NB4 (cell line): Measurements from ENCODE around the gene SRSF12.

Source experiments
- DNase-seq: peaks from one replicate; pipeline ENCODE4 v3.0.0; 2010; ENCODE audit warnings: low read depth
- H3K4me3 ChIP-seq: one replicate; pipeline ENCODE4 v1.5.1; 2011; ENCODE audit warnings: mild to moderate bottlenecking, low read depth, low read length, moderate library complexity
- MAX ChIP-seq: IDR thresholded peaks from 2 replicates; pipeline ENCODE4 v1.6.1; 2011; ENCODE audit warnings: low read depth, low read length
- MYC ChIP-seq: IDR thresholded peaks from 2 replicates; pipeline ENCODE4 v1.6.1; 2011; ENCODE audit warnings: low read depth, low read length
- POLR2A ChIP-seq: IDR thresholded peaks from 2 replicates; pipeline ENCODE4 v1.6.1; 2011; ENCODE audit warnings: mild to moderate bottlenecking; ENCODE audit not compliant: insufficient read length; ENCODE audit errors: extremely low read depth
- TF ChIP-seq, protein P1 (sequence below): IDR thresholded peaks from one replicate; pipeline ENCODE4 v1.5.1; 2012; ENCODE audit warnings: low read depth, low read length

Gene SRSF12

DNA sequence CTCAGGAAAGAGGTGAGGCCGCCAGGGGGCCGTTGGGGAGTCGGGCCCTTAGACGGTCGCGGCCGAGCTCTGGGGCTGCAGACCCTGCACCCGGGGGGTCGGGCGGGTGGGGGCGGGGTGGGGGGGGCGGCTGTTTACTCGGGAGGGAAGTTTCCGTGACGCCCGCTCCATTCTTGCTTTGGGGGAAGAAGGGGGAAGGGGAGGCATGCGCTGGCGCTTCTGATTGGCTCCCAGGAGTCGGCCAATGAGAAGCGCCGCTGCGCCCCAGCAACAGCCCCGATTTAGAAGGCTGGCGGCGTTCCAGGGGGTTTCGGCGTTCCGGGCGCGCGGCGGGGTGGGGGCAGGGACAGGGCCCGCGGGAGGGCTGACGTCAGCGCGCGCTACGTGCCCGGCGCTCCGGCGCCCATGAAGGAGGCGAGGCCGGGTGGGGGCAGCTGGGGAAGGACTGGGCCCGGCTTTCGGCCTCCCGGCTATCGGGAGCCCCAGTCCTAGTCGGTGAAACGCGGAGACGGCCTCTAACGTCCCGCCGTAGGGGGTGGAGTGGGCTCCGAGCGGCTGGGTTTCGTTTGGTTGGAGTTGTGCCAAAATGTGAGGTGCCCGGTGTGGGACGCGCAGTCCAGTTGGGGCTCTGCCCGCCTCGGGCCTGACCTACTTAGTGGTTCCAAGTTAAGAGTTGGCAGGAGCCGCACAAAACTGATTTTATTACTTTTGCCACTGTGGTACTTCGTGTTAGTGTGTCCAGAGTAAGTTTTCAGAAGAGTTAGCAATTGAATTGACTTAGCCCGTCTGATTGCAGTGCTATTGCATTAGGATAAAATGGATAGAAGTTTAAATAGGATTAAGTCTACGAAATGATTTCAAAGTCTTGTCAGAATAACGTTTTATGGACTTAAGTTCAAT lies 36.2 kb downstream of the SRSF12 start:
- peak overlapping the region; percentile 87 for H3K4me3 ChIP-seq
- peak; percentile 98 for DNase-seq
- peak; percentile 30 for TF ChIP-seq POLR2A
- TF ChIP-seq, protein P1, sequence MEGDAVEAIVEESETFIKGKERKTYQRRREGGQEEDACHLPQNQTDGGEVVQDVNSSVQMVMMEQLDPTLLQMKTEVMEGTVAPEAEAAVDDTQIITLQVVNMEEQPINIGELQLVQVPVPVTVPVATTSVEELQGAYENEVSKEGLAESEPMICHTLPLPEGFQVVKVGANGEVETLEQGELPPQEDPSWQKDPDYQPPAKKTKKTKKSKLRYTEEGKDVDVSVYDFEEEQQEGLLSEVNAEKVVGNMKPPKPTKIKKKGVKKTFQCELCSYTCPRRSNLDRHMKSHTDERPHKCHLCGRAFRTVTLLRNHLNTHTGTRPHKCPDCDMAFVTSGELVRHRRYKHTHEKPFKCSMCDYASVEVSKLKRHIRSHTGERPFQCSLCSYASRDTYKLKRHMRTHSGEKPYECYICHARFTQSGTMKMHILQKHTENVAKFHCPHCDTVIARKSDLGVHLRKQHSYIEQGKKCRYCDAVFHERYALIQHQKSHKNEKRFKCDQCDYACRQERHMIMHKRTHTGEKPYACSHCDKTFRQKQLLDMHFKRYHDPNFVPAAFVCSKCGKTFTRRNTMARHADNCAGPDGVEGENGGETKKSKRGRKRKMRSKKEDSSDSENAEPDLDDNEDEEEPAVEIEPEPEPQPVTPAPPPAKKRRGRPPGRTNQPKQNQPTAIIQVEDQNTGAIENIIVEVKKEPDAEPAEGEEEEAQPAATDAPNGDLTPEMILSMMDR = no peak
- TF ChIP-seq MAX = no peak; the same call in 1 of the 2 replicates
- peak; percentile 43; the same call in 1 of the 2 replicates for TF ChIP-seq MYC

- TF ChIP-seq, protein P1 = no peak
- TF ChIP-seq MAX (no peak), MYC (no peak), POLR2A (no peak)
- no peak for DNase-seq
These were observed 36.8 kb downstream of the SRSF12 start for GRCh38 chr6:89081129-89081422.

GRCh38 chr6:89080281-89081128 lies 37.4 kb downstream of the SRSF12 start, which contains the start of gene PNRC1:
PNRC1 (plus strand) TSS chr6:89080751; CDS start chr6:89080895, 144 bp downstream.
- peak within 1 kb of the TSS; percentile 87 for H3K4me3 ChIP-seq
- peak; percentile 100 for DNase-seq

More at GRCh38 chr6:89081129-89081422, 36.8 kb downstream of the SRSF12 start:
- peak overlapping the region; percentile 87 for H3K4me3 ChIP-seq

DNA sequence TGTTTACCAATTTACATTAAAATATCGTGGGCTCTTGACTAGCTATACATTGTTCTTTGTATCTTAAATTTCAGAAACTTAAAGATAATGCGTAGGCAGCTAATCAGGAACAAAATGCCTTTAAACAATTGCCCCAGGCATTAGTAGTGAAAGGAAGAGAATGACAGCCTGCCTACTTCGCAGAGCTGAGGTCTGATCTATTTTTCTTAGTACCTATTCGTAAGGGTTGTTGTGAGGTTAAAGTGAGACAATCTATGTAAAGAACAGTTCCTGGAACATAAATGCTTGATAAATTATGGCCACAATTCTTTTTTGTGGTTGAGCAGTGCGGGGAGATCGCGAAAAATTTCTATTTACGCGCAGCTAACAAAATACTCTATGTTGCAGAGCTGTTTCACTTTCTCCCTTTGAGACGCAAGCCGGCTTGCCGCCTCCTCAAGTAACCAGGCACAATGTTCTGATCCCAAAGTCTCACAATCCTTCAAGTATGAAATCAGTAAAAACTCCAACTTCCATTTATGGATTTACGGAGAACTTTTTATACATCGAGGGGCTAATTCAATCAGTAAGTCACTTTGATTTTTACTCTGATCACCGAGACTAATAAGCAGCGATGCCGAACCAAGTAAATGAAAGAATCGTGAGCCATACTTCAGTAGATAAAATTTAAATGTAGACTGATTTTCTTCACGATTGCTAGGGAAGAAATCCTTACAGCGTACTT lies 38.2 kb downstream of the SRSF12 start:
- TF ChIP-seq MAX (no peak), POLR2A (no peak), MYC (no peak)
- TF ChIP-seq, protein P1 = no peak
- peak; percentile 73 for DNase-seq
- peak overlapping the region; percentile 69 for H3K4me3 ChIP-seq

More at GRCh38 chr6:89080281-89081128, 37.4 kb downstream of the SRSF12 start, which contains the start of gene PNRC1:
- TF ChIP-seq, protein P1 = no peak
- TF ChIP-seq POLR2A (peak; percentile 98), MYC (peak; percentile 48; the same call in 1 of the 2 replicates), MAX (peak; percentile 41)

DNA sequence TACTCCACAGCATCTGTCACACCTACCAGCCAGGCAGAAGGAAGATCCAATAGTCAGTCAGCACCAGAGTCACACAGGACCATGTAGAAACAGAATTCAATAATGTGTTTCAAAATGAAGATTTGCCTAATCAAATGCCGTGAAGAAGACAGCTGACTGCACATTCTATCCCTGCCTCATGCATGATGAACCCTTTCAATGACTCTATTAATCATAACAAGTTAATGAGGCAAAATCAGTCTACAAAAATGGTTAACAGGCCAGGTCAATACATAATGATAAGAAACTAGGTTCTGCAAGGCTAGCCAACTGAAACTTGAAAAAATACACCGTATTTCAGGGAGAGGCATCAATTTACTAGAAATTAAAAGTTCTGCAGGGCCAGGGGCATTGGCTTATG lies 44.0 kb downstream of the SRSF12 start:
- H3K4me3 ChIP-seq = no peak overlapping the region
- TF ChIP-seq POLR2A (no peak), MAX (no peak), MYC (no peak)
- TF ChIP-seq, protein P1 = no peak
- DNase-seq = peak; percentile 23
